HUES48 (cell line): Measurements from ENCODE around the gene RBCK1.

Source experiments
- H3K27ac ChIP-seq: one replicate; pipeline ENCODE4 v1.7.0; 2013; ENCODE audit warnings: low read depth, low read length, inconsistent platforms
- H3K27me3 ChIP-seq: 2 replicates; pipeline ENCODE4 v1.6.1; 2013; ENCODE audit warnings: mild to moderate bottlenecking, low read length; ENCODE audit not compliant: control insufficient read depth, insufficient read depth
- H3K36me3 ChIP-seq: 2 replicates; pipeline ENCODE4 v1.6.1; 2013; ENCODE audit warnings: low read length; ENCODE audit not compliant: control insufficient read depth, insufficient read depth
- H3K4me1 ChIP-seq: 2 replicates; pipeline ENCODE4 v1.6.1; 2013; ENCODE audit warnings: mild to moderate bottlenecking, low read length; ENCODE audit not compliant: control insufficient read depth, insufficient read depth
- H3K4me3 ChIP-seq: 2 replicates; pipeline ENCODE4 v1.5.1; 2013; ENCODE audit warnings: mild to moderate bottlenecking, low read depth, low read length
- H3K9ac ChIP-seq: 2 replicates; pipeline ENCODE4 v1.6.1; 2013; ENCODE audit warnings: mild to moderate bottlenecking, low read depth, low read length, moderate library complexity
- H3K9me3 ChIP-seq: 2 replicates; pipeline ENCODE4 v1.6.1; 2013; ENCODE audit warnings: low read length; ENCODE audit not compliant: control insufficient read depth, insufficient read depth

Gene RBCK1

DNA sequence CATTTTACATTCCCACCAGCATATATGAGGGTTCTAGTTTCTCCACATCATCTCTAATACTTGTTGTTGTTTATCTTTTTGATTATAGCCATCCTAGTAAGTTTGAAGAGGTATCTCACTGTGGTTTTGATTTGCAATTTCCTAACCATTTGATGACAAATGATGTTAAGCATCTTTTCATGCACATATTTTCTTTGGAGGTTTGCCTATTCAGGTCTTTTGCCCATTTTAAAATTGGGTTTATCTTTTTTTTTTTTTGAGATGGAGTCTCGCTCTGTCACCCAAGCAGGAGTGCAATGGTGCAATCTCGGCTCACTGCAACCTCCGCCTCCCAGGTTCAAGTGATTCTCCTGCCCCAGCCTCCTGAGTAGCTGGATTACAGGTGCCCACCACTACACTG lies 4.0 kb downstream of the RBCK1 start:
- Histone ChIP-seq H3K27ac (no peak overlapping the region), H3K27me3 (no peaks in the 10 kb centered on the region), H3K4me1 (no peaks in the 10 kb centered on the region; the same call in 1 of the 2 replicates), H3K9me3 (no peaks in the 10 kb centered on the region), H3K4me3 (no peak overlapping the region), H3K36me3 (peaks cover 30% of the 10 kb centered on the region), H3K9ac (no peak overlapping the region)

DNA sequence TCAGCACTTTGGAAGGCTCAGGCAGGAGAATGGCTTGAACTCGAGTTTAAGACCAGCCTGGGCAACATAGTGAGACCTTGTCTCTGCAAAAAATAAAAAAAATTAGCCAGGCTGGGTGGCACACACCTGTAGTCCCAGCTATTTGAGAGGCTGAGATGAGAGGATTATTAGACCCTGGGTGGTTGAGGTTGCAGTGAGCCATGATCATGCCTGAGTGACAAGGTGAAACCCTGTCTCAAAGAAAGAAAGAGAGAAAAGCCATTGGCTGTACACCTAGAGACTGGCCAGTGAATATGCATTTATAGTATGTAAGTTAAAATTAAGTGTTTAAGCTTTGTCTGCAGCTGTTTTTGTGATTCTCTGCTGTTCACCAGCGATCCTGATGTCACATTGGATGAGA lies 6.1 kb downstream of the RBCK1 start:
- H3K4me1 ChIP-seq, result no peaks in the 10 kb centered on the region
- no peaks in the 10 kb centered on the region for H3K9me3 ChIP-seq
- no peak overlapping the region for H3K4me3 ChIP-seq
- no peaks in the 10 kb centered on the region for H3K27me3 ChIP-seq
- H3K36me3 ChIP-seq, result peaks cover 37% of the 10 kb centered on the region
- H3K27ac ChIP-seq, result no peak overlapping the region
- no peak overlapping the region for H3K9ac ChIP-seq

DNA sequence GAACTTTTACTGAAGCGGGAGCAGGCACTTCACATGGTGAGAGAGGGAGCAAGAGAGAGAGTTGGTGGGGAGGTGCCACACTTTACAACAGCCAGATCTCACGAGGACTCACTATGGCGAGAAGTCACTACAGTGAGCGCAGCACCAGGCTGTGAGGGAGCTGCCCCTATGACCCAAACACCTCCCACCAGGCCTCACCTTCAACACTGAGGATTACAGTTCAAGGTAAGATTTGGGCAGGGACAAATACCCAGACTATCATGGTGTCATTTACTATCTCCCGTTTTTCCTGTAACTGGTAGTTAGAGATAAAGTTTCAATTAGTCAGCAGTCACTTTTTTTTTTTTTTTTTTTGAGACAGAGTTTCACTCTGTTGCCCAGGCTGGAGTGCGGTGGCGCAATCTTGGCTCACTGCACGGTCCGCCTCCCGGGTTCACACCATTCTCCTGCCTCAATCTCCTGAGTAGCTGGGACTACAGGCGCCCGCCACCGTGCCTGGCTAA lies 7.8 kb downstream of the RBCK1 start:
- peaks cover 36% of the 10 kb centered on the region for H3K36me3 ChIP-seq
- H3K9me3 ChIP-seq, result no peaks in the 10 kb centered on the region
- no peak overlapping the region for H3K4me3 ChIP-seq
- no peak overlapping the region for H3K9ac ChIP-seq
- H3K27ac ChIP-seq, result no peak overlapping the region
- H3K4me1 ChIP-seq, result no peaks in the 10 kb centered on the region
- H3K27me3 ChIP-seq, result no peaks in the 10 kb centered on the region

DNA sequence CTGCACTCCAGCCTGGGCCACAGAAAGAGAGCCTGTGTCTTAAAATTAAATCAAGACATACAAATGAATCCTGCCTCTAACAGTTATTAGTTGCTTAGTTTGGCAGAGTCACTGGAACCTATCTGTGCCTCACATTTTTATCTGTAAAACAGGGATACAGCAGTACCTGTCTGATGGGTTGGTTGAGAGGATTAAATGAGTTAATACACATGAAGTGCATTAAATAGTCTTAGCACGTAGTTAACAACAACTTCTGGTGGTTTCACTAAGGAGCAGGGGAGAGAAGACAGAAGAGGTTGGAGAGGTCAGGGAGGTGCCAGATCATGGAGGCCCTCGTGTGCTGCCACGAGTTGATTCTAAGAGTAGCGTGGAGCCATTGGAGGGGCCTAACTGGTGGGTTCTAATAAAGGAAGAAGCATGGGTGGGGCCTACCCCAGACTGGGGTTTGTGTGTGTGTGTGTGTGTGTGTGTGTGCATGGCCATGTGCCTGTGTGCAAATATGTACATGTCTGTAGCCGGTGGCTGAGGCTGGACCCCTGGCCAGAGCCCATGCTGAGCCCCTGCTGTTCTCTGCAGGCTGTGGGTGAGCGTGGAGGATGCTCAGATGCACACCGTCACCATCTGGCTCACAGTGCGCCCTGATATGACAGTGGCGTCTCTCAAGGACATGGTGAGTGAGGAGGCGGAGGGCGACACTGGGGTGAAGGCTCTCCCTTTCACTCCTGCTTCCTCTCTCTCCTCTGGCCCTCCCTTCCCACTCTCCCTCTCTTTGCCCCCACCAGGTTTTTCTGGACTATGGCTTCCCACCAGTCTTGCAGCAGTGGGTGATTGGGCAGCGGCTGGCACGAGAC lies 9.1 kb downstream of the RBCK1 start:
- Histone ChIP-seq H3K27ac (no peak overlapping the region), H3K9ac (no peak overlapping the region), H3K4me1 (no peaks in the 10 kb centered on the region), H3K36me3 (peaks cover 39% of the 10 kb centered on the region), H3K9me3 (no peaks in the 10 kb centered on the region), H3K27me3 (no peaks in the 10 kb centered on the region), H3K4me3 (no peak overlapping the region)

DNA sequence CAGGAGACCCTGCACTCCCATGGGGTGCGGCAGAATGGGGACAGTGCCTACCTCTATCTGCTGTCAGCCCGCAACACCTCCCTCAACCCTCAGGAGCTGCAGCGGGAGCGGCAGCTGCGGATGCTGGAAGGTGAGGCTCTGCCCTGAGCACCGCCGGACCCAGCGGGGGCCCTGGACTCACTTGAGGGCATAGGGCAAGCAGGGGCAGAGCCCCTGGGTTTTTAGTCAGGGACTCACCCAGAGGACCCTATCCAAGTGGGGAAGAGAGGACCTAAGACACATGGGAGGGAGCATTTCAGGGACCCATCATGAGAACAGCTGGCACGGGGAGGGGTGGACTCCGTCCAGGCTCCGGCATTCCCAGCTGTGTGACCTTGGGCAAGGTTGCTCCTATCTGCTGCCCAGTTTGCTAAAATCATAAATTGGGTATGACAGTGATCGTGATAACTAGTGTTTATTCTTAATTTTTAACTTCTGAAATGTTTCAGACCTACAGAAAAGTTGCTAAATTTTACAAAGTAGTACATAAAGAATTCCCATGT lies 9.8 kb downstream of the RBCK1 start:
- Histone ChIP-seq H3K27me3 (no peaks in the 10 kb centered on the region), H3K27ac (no peak overlapping the region), H3K9me3 (no peaks in the 10 kb centered on the region), H3K9ac (no peak overlapping the region), H3K4me1 (no peaks in the 10 kb centered on the region), H3K36me3 (peaks cover 46% of the 10 kb centered on the region), H3K4me3 (no peak overlapping the region)

DNA sequence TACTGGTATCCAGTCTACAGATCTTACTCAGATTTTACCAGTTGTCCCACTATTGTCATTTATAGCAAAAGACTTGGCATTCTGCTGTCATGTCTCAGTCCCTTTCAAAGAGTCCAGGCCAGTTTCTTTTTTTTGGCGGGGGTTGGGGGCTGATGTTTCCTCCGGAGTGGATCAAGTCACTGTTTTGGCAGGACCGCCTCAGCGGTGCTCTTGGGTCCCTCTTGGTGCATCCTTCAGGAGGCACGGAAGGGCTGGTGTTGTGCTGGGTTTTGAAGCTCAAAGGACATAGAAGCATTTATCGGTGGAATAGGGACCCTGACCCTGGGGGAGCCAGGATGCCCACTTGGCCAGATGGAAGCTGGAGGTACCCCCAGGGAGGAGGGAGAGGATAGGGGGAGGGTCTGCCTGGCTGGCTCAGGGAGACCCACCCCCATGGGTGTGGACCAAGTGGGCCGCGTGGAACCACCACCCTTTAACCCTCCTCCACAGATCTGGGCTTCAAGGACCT lies 10.8 kb downstream of the RBCK1 start:
- Histone ChIP-seq H3K4me1 (no peaks in the 10 kb centered on the region), H3K4me3 (no peak overlapping the region), H3K36me3 (peaks cover 50% of the 10 kb centered on the region), H3K27me3 (no peaks in the 10 kb centered on the region), H3K9ac (no peak overlapping the region), H3K9me3 (no peaks in the 10 kb centered on the region), H3K27ac (no peak overlapping the region)

- H3K9me3 ChIP-seq, result no peaks in the 10 kb centered on the region
- H3K4me1 ChIP-seq, result no peaks in the 10 kb centered on the region
- no peaks in the 10 kb centered on the region for H3K27me3 ChIP-seq
- H3K36me3 ChIP-seq, result peaks cover 56% of the 10 kb centered on the region
- no peak overlapping the region for H3K27ac ChIP-seq
- H3K9ac ChIP-seq, result no peak overlapping the region
- no peak overlapping the region for H3K4me3 ChIP-seq
Observed at GRCh38 chr20:419556-420165, 11.6 kb downstream of the RBCK1 start.

GRCh38 chr20:420166-420620 lies 12.1 kb downstream of the RBCK1 start:
- peaks cover 56% of the 10 kb centered on the region for H3K36me3 ChIP-seq
- H3K27me3 ChIP-seq, result no peaks in the 10 kb centered on the region
- H3K4me1 ChIP-seq, result no peaks in the 10 kb centered on the region
- no peak overlapping the region for H3K9ac ChIP-seq
- H3K4me3 ChIP-seq, result no peak overlapping the region
- H3K9me3 ChIP-seq, result no peaks in the 10 kb centered on the region
- no peak overlapping the region for H3K27ac ChIP-seq

DNA sequence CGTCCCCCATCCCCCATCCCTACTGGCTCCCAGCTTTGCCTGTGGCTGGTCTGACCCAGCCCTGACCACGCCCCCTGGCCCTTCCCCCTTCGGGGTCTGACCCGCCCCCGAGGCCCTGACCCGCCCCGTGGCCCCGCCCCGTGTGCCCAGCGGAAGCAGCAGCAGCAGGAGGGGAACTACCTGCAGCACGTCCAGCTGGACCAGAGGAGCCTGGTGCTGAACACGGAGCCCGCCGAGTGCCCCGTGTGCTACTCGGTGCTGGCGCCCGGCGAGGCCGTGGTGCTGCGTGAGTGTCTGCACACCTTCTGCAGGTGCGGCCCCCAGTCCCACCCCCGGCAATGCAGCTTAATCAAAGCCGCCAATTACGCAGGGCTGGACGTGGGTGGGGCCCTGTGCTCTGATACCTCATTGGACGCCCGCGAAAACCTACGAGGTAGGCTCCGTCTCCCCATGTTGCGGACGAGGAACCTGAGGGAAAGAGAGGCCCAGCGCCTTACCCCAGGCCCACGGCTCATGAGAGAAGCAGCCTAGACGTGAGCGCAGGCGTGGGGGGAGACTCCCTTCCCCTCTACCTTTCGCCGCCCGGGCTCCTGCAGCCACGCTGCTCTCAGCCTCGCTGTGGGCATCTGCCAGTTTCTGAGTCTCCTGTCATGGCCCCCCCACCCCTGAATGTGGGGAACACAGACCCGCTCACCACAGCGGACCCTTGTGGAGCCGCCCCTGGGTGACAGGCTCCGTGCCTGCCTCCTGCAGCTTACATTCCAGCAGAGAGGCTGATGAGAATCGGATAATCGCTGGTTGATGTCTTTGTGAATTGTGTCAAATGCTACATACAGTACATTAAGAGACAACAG lies 12.8 kb downstream of the RBCK1 start:
- Histone ChIP-seq H3K36me3 (peaks cover 54% of the 10 kb centered on the region), H3K9ac (no peak overlapping the region), H3K27ac (no peak overlapping the region), H3K9me3 (no peaks in the 10 kb centered on the region), H3K4me1 (no peaks in the 10 kb centered on the region), H3K27me3 (no peaks in the 10 kb centered on the region), H3K4me3 (no peak overlapping the region)

DNA sequence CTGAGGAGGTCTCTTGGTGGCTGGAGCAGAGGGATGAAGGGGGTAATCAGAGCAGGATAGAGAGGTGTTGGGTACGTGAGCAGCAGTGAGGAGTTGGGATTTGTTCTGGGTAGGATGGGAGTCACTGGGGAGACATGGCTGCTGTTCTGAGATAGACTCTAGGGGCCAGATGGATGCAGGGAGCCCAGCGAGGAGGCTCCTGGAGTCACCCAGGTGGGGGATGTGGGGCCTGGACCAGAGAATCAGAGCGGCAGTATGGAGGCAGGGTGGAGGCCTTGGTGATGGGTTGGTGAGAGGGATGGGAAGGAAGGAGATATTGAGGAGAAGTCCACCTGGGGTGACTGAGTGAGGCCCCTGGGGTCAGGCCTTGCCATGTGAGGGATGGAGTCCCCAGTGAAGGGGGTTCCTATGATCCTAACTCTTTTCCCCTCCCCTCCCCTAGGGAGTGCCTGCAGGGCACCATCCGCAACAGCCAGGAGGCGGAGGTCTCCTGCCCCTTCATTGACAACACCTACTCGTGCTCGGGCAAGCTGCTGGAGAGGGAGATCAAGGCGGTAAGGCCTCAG lies 13.7 kb downstream of the RBCK1 start:
- H3K27ac ChIP-seq, result no peak overlapping the region
- H3K9me3 ChIP-seq, result no peaks in the 10 kb centered on the region
- no peaks in the 10 kb centered on the region for H3K27me3 ChIP-seq
- no peaks in the 10 kb centered on the region for H3K4me1 ChIP-seq
- H3K4me3 ChIP-seq, result no peak overlapping the region
- peaks cover 53% of the 10 kb centered on the region for H3K36me3 ChIP-seq
- H3K9ac ChIP-seq, result no peak overlapping the region
